Stimulated activated CD4-positive, alpha-beta T cell treated with anti-CD3 and anti-CD28 coated beads, Interleukin-2, amount 100 ng/mL, for 48 hours (primary cell): ENCODE results near the gene ESPNL.

Experiments used
- DNase-seq, 2 donors: peaks; one replicate each; pipeline ENCODE4 v3.0.0-alpha.2; 2020

The ESPNL gene

DNA sequence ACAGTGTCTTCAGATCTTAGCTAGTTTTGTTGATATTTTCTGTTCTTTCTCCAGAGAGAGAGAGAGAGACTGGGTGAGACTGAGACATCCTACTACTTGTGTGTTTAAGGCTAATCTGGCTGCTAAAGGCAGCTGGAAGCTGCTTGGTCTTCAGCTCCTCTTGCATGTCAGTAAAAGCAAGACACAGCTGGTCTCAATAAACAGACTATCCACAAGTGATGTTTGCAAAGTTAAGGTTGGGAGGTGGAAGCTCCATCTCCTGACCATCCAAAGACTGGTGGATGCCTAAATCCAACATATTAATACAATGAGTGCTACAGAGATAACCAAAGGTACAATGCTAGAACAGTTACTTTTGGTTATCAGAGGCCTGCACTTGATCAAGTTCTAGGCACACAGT, 76.5 kb downstream of the ESPNL start:
- DNase-seq, result no peak

DNA sequence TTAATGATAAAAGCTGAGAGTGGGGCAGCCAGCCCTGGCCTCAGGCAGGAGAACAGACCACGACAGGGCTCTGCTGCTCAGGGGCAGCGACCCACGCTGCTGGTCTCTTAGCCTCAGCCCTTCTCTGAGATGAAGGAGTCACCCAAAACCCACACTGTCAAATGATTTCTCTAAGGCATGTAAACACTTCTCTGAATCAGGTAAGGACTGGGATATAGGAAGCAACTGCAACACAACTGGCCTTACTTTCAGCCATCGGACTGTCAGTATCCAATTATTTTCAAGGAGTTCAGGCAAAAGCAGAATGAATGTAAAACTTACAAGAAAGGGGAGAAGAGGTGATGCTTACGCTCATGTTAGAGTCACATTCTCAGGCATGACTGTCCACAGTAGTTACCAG, 80.4 kb downstream of the ESPNL start:
- no peak for DNase-seq

GRCh38 chr2:238182362-238182761, 82.2 kb downstream of the ESPNL start:
- DNase-seq, result no peak
